HepG2 (cell line): ENCODE results near the gene NOS1AP. TPM values are rescaled to one million over a fixed set of nuclear protein-coding genes. Genes with fewer than 3 reads are reported as not detected.
A peak's percentile ranks its signal among the peaks of the same experiment; 100 is the strongest.

Experiments
- GABPB1 ChIP-seq: IDR thresholded peaks from 2 replicates; pipeline ENCODE4 v1.6.1; 2016; ENCODE audit warnings: mild to moderate bottlenecking, missing genetic modification reagents, moderate library complexity, missing compliant biosample characterization
- ISL2 ChIP-seq: sonication (generic); formaldehyde crosslinking; IDR thresholded peaks from 2 replicates; pipeline ENCODE4 v1.5.0; 2020; ENCODE audit warnings: missing genetic modification reagents
- MAFG ChIP-seq: sonication (generic); formaldehyde crosslinking; IDR thresholded peaks from 2 replicates; pipeline ENCODE4 v1.5.1; 2020; ENCODE audit warnings: mild to moderate bottlenecking, missing genetic modification reagents
- PITX1 ChIP-seq: sonication (generic); formaldehyde crosslinking; IDR thresholded peaks from 2 replicates; pipeline ENCODE4 v1.5.1; 2020; ENCODE audit warnings: mild to moderate bottlenecking, missing genetic modification reagents
- polyA plus RNA-seq, 8 experiments: library from polyadenylated mRNA; depleted of rRNA in 3 of 8; stranded (reverse) in 7 of 8; unstranded in 1 of 8; fragments of >200 nt; fragmentation: Illumina TruSeq in 4 of 8; extraction: Trizol in 4 of 8; gene quantifications; 2 replicates each; pipeline versions ENCODE4 v1.2.1 to v1.2.3, GENCODE V29; 2011 to 2016; ENCODE audit warnings: low read depth in 4 of 8, missing spikeins in 1 of 8, mixed read lengths in 1 of 8; ENCODE audit not compliant: insufficient read depth in 1 of 8
- total RNA-seq, 5 experiments: library from RNA; depleted of rRNA; stranded (reverse); fragments of >200 nt; fragmentation: Illumina TruSeq; extraction: Trizol; gene quantifications; 2 replicates each; pipeline ENCODE4 v1.2.3, GENCODE V29; 2016; ENCODE audit warnings: low read depth in 1 of 5
- TF ChIP-seq, protein P1 (sequence below): sonication (generic); formaldehyde crosslinking; IDR thresholded peaks from 2 replicates; pipeline ENCODE4 v1.5.1; 2020; ENCODE audit warnings: missing genetic modification reagents, mild to moderate bottlenecking, borderline replicate concordance
- TF ChIP-seq, protein P2 (sequence below): sonication (generic); formaldehyde crosslinking; IDR thresholded peaks from 2 replicates; pipeline ENCODE4 v1.9.0; 2022; ENCODE audit warnings: missing genetic modification reagents, mild to moderate bottlenecking, borderline replicate concordance
- TF ChIP-seq, protein P3 (sequence below): sonication (generic); formaldehyde crosslinking; IDR thresholded peaks from 2 replicates; pipeline ENCODE4 v1.5.1; 2020; ENCODE audit warnings: mild to moderate bottlenecking, missing genetic modification reagents, moderate library complexity
- TF ChIP-seq, protein P4 (sequence below): sonication (generic); formaldehyde crosslinking; IDR thresholded peaks from 2 replicates; pipeline ENCODE4 v1.4.0; 2020; ENCODE audit warnings: missing genetic modification reagents
- TF ChIP-seq, protein P5 (sequence below): sonication (generic); formaldehyde crosslinking; IDR thresholded peaks from 2 replicates; pipeline ENCODE4 v1.9.0; 2021; ENCODE audit warnings: mild to moderate bottlenecking, missing genetic modification reagents

NOS1AP gene
- total and polyA plus RNA-seq, 2 of the 13 experiments (the other 11 are each of a cell fraction or from before 2014, with no cell fraction given): 2.0 to 3.3 TPM

DNA sequence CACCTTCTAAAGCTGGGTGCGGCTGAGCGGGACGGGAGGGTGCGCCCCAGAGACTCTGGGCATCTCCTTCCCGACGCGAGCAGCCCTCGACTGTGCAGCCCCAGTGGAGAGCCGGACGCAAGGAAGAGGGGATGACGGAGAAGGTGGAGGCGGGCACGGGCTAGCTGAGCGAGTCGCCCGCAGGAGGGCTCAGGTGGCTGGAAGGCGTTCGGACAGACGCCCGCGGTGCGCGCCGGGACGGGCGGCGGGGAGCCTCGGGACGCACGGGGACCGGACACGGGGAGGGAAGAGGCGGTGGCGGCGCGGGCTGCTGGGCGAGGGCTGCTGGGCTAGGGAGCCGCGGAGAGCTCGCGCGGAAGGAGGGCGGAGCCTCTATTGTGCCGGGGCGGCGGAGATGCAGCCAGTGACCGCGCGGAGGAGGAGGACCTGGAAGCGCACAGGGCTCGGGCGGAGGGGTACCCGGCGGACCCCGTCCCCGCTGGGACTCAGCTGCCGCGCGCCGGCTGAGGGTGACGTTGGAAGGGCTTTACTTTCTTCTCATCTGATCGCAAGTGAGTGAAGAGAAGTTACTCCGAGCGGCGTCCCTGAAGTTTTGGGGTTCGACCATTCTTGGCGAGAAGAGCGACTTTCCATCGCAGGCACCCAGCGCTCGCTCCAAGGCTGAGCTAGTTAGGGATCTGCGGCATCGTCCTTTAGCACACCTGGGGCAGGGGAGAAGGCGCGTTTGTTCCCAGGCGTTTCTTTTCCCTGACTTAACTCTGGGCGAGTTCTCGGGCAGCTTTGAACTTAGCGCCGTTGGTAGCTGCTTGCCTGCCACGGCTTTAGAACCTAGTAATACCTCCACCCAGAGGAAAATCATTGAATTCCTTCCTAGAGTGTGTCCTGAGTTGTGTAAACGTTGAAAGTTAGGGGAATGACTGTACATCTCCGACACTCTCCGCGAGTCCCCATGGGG, 45.7 kb upstream of the NOS1AP start, which contains the start of gene OLFML2B (continued):
- TF ChIP-seq, protein P1, sequence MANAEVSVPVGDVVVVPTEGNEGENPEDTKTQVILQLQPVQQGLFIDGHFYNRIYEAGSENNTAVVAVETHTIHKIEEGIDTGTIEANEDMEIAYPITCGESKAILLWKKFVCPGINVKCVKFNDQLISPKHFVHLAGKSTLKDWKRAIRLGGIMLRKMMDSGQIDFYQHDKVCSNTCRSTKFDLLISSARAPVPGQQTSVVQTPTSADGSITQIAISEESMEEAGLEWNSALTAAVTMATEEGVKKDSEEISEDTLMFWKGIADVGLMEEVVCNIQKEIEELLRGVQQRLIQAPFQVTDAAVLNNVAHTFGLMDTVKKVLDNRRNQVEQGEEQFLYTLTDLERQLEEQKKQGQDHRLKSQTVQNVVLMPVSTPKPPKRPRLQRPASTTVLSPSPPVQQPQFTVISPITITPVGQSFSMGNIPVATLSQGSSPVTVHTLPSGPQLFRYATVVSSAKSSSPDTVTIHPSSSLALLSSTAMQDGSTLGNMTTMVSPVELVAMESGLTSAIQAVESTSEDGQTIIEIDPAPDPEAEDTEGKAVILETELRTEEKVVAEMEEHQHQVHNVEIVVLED (CRISPR knock-in tag): no peak
- TF ChIP-seq, protein P2, sequence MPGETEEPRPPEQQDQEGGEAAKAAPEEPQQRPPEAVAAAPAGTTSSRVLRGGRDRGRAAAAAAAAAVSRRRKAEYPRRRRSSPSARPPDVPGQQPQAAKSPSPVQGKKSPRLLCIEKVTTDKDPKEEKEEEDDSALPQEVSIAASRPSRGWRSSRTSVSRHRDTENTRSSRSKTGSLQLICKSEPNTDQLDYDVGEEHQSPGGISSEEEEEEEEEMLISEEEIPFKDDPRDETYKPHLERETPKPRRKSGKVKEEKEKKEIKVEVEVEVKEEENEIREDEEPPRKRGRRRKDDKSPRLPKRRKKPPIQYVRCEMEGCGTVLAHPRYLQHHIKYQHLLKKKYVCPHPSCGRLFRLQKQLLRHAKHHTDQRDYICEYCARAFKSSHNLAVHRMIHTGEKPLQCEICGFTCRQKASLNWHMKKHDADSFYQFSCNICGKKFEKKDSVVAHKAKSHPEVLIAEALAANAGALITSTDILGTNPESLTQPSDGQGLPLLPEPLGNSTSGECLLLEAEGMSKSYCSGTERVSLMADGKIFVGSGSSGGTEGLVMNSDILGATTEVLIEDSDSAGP (CRISPR knock-in tag): peak; percentile 46; the same call in 1 of the 2 replicates
- TF ChIP-seq MAFG (CRISPR knock-in tag): no peak
- TF ChIP-seq ISL2 (CRISPR knock-in tag): peak; percentile 24; the same call in 1 of the 2 replicates
- TF ChIP-seq PITX1: no peak
- TF ChIP-seq, protein P3, sequence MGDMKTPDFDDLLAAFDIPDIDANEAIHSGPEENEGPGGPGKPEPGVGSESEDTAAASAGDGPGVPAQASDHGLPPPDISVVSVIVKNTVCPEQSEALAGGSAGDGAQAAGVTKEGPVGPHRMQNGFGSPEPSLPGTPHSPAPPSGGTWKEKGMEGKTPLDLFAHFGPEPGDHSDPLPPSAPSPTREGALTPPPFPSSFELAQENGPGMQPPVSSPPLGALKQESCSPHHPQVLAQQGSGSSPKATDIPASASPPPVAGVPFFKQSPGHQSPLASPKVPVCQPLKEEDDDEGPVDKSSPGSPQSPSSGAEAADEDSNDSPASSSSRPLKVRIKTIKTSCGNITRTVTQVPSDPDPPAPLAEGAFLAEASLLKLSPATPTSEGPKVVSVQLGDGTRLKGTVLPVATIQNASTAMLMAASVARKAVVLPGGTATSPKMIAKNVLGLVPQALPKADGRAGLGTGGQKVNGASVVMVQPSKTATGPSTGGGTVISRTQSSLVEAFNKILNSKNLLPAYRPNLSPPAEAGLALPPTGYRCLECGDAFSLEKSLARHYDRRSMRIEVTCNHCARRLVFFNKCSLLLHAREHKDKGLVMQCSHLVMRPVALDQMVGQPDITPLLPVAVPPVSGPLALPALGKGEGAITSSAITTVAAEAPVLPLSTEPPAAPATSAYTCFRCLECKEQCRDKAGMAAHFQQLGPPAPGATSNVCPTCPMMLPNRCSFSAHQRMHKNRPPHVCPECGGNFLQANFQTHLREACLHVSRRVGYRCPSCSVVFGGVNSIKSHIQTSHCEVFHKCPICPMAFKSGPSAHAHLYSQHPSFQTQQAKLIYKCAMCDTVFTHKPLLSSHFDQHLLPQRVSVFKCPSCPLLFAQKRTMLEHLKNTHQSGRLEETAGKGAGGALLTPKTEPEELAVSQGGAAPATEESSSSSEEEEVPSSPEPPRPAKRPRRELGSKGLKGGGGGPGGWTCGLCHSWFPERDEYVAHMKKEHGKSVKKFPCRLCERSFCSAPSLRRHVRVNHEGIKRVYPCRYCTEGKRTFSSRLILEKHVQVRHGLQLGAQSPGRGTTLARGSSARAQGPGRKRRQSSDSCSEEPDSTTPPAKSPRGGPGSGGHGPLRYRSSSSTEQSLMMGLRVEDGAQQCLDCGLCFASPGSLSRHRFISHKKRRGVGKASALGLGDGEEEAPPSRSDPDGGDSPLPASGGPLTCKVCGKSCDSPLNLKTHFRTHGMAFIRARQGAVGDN (CRISPR knock-in tag): peak; percentile 63
- TF ChIP-seq, protein P4, sequence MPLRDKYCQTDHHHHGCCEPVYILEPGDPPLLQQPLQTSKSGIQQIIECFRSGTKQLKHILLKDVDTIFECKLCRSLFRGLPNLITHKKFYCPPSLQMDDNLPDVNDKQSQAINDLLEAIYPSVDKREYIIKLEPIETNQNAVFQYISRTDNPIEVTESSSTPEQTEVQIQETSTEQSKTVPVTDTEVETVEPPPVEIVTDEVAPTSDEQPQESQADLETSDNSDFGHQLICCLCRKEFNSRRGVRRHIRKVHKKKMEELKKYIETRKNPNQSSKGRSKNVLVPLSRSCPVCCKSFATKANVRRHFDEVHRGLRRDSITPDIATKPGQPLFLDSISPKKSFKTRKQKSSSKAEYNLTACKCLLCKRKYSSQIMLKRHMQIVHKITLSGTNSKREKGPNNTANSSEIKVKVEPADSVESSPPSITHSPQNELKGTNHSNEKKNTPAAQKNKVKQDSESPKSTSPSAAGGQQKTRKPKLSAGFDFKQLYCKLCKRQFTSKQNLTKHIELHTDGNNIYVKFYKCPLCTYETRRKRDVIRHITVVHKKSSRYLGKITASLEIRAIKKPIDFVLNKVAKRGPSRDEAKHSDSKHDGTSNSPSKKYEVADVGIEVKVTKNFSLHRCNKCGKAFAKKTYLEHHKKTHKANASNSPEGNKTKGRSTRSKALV (CRISPR knock-in tag): peak; percentile 97
- TF ChIP-seq, protein P5, sequence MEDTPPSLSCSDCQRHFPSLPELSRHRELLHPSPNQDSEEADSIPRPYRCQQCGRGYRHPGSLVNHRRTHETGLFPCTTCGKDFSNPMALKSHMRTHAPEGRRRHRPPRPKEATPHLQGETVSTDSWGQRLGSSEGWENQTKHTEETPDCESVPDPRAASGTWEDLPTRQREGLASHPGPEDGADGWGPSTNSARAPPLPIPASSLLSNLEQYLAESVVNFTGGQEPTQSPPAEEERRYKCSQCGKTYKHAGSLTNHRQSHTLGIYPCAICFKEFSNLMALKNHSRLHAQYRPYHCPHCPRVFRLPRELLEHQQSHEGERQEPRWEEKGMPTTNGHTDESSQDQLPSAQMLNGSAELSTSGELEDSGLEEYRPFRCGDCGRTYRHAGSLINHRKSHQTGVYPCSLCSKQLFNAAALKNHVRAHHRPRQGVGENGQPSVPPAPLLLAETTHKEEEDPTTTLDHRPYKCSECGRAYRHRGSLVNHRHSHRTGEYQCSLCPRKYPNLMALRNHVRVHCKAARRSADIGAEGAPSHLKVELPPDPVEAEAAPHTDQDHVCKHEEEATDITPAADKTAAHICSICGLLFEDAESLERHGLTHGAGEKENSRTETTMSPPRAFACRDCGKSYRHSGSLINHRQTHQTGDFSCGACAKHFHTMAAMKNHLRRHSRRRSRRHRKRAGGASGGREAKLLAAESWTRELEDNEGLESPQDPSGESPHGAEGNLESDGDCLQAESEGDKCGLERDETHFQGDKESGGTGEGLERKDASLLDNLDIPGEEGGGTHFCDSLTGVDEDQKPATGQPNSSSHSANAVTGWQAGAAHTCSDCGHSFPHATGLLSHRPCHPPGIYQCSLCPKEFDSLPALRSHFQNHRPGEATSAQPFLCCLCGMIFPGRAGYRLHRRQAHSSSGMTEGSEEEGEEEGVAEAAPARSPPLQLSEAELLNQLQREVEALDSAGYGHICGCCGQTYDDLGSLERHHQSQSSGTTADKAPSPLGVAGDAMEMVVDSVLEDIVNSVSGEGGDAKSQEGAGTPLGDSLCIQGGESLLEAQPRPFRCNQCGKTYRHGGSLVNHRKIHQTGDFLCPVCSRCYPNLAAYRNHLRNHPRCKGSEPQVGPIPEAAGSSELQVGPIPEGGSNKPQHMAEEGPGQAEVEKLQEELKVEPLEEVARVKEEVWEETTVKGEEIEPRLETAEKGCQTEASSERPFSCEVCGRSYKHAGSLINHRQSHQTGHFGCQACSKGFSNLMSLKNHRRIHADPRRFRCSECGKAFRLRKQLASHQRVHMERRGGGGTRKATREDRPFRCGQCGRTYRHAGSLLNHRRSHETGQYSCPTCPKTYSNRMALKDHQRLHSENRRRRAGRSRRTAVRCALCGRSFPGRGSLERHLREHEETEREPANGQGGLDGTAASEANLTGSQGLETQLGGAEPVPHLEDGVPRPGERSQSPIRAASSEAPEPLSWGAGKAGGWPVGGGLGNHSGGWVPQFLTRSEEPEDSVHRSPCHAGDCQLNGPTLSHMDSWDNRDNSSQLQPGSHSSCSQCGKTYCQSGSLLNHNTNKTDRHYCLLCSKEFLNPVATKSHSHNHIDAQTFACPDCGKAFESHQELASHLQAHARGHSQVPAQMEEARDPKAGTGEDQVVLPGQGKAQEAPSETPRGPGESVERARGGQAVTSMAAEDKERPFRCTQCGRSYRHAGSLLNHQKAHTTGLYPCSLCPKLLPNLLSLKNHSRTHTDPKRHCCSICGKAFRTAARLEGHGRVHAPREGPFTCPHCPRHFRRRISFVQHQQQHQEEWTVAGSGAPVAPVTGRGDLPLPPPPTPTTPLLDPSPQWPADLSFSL (CRISPR knock-in tag): no peak
- peak; percentile 44; the same call in 1 of the 2 replicates for TF ChIP-seq GABPB1 (CRISPR knock-in tag)
